ENCODE results near the gene CADM1. TPM values are rescaled to one million over a fixed set of nuclear protein-coding genes. Genes with fewer than 3 reads are reported as not detected.

Gene CADM1
- total RNA-seq, 2 experiments from 2014 or later, result 0.47 to 0.63 TPM

GRCh38 chr11:115466122-115466521, 38.1 kb downstream of the CADM1 start:
- no peak for ATAC-seq
- no peak for DNase-seq
- intact Hi-C loops (cut with micrococcal nuclease), result no loop called here
- no peaks in the 10 kb centered on the region for H3K9me3 Mint-ChIP-seq
- H3K36me3 Mint-ChIP-seq (ENCODE audit: low read depth), result no peaks in the 10 kb centered on the region
- CTCF ChIA-PET, result no interaction called here
- no peaks in the 10 kb centered on the region for H3K4me1 Mint-ChIP-seq (ENCODE audit: low read depth)
- no peak for TF ChIP-seq CTCF (IDR thresholded peaks at IDR 0.05)
- no peak overlapping the region for H3K4me3 Mint-ChIP-seq
- H3K27me3 Mint-ChIP-seq, result peaks cover 1% of the 10 kb centered on the region
- no peak overlapping the region for H3K27ac Mint-ChIP-seq
- POLR2A ChIA-PET, result no interaction called here

GRCh38 chr11:115464269-115464668, 39.9 kb downstream of the CADM1 start:
- ATAC-seq, result no peak
- no peaks in the 10 kb centered on the region for H3K4me1 Mint-ChIP-seq (ENCODE audit: low read depth)
- no peak overlapping the region for H3K27ac Mint-ChIP-seq
- TF ChIP-seq CTCF (IDR thresholded peaks at IDR 0.05), result no peak
- no peak overlapping the region for H3K4me3 Mint-ChIP-seq
- POLR2A ChIA-PET, result no interaction called here
- no peaks in the 10 kb centered on the region for H3K9me3 Mint-ChIP-seq
- peaks cover 3% of the 10 kb centered on the region for H3K27me3 Mint-ChIP-seq
- H3K36me3 Mint-ChIP-seq (ENCODE audit: low read depth), result no peaks in the 10 kb centered on the region
- intact Hi-C loops (cut with micrococcal nuclease), result no loop called here
- DNase-seq, result no peak
- CTCF ChIA-PET, result no interaction called here

GRCh38 chr11:115463606-115464005, 40.6 kb downstream of the CADM1 start:
- intact Hi-C loops (cut with micrococcal nuclease), result no loop called here
- ChIA-PET POLR2A (no interaction called here), CTCF (interaction anchor here (0.6 kb wide), 1 partner anchor 188 kb away, joined by 3 read pairs; no protein-coding TSS in a partner anchor)
- H3K36me3 Mint-ChIP-seq (ENCODE audit: low read depth), result no peaks in the 10 kb centered on the region
- H3K27me3 Mint-ChIP-seq, result peaks cover 3% of the 10 kb centered on the region
- no peak overlapping the region for H3K4me3 Mint-ChIP-seq
- H3K27ac Mint-ChIP-seq, result no peak overlapping the region
- H3K9me3 Mint-ChIP-seq, result no peaks in the 10 kb centered on the region
- no peak for ATAC-seq
- TF ChIP-seq CTCF (IDR thresholded peaks at IDR 0.05), result no peak
- DNase-seq, result no peak
- no peaks in the 10 kb centered on the region for H3K4me1 Mint-ChIP-seq (ENCODE audit: low read depth)

GRCh38 chr11:115462757-115463156, 41.5 kb downstream of the CADM1 start:
- H3K27me3 Mint-ChIP-seq, result peaks cover 3% of the 10 kb centered on the region
- H3K27ac Mint-ChIP-seq, result no peak overlapping the region
- H3K36me3 Mint-ChIP-seq (ENCODE audit: low read depth), result no peaks in the 10 kb centered on the region
- no peaks in the 10 kb centered on the region for H3K4me1 Mint-ChIP-seq (ENCODE audit: low read depth)
- no peak for TF ChIP-seq CTCF (IDR thresholded peaks at IDR 0.05)
- H3K4me3 Mint-ChIP-seq, result no peak overlapping the region
- intact Hi-C loops (cut with micrococcal nuclease), result no loop called here
- DNase-seq (no peak), ATAC-seq (no peak)
- POLR2A ChIA-PET, result no interaction called here
- no peaks in the 10 kb centered on the region for H3K9me3 Mint-ChIP-seq
- CTCF ChIA-PET, result no interaction called here

GRCh38 chr11:115462004-115462541, 42.1 kb downstream of the CADM1 start:
- ATAC-seq (no peak), DNase-seq (no peak)
- ChIA-PET CTCF (no interaction called here), POLR2A (no interaction called here)
- Mint-ChIP-seq H3K27me3 (peaks cover 3% of the 10 kb centered on the region), H3K4me1 (ENCODE audit: low read depth) (no peaks in the 10 kb centered on the region), H3K9me3 (no peaks in the 10 kb centered on the region), H3K4me3 (no peak overlapping the region), H3K27ac (no peak overlapping the region), H3K36me3 (ENCODE audit: low read depth) (no peaks in the 10 kb centered on the region)
- TF ChIP-seq CTCF (IDR thresholded peaks at IDR 0.05), result no peak
- intact Hi-C loops (cut with micrococcal nuclease), result no loop called here
